ENCODE results near the gene SPSB1.

GRCh38 chr1:9344426-9345200 is 51.9 kb downstream of the SPSB1 start:
- TF ChIP-seq EED (IDR thresholded peaks at IDR 0.05; ENCODE audit: low read depth) (no peak), CHD4 (IDR thresholded peaks at IDR 0.05) (no peak), ZNF274 (IDR thresholded peaks at IDR 0.05; ENCODE audit: insufficient read depth, insufficient read length) (no peak), SUZ12 (IDR thresholded peaks at IDR 0.05; ENCODE audit: unreplicated experiment) (no peak), EP300 (IDR thresholded peaks at IDR 0.05; ENCODE audit: borderline replicate concordance in 1 of 2, control insufficient read depth in 1 of 2, low read depth in 2 of 2, low read length in 2 of 2) (no peak), ZNF217 (IDR thresholded peaks at IDR 0.05) (no peak), RFX5 (IDR thresholded peaks at IDR 0.05; ENCODE audit: low read depth, low read length) (no peak), NFXL1 (IDR thresholded peaks at IDR 0.05; ENCODE audit: borderline replicate concordance) (no peak), CTCF (IDR thresholded peaks at IDR 0.05 in 2 of 3, conservative IDR thresholded peaks at IDR 0.05 in 1 of 3; ENCODE audit: control insufficient read depth in 2 of 3, extremely low read depth in 1 of 3, insufficient read depth in 1 of 3, low read depth in 3 of 3, low read length in 3 of 3) (no peak), POLR2A (IDR thresholded peaks at IDR 0.05; ENCODE audit: low read depth, low read length) (no peak), PML (IDR thresholded peaks at IDR 0.05; ENCODE audit: low read length) (no peak), USF2 (IDR thresholded peaks at IDR 0.05; ENCODE audit: borderline replicate concordance, low read depth, low read length) (no peak), ESRRA (IDR thresholded peaks at IDR 0.05; ENCODE audit: low read length) (no peak)

All from GM12878 (cell line).